Stimulated activated CD4-positive, alpha-beta T cell treated with anti-CD3 and anti-CD28 coated beads, Interleukin-1b, Interleukin-23, amount 100 ng/mL, for 48 hours (primary cell): ENCODE results near the gene POMT1.

Experiments used
- DNase-seq: peaks from one replicate; pipeline ENCODE4 v3.0.0-alpha.2; 2020

The POMT1 gene

DNA sequence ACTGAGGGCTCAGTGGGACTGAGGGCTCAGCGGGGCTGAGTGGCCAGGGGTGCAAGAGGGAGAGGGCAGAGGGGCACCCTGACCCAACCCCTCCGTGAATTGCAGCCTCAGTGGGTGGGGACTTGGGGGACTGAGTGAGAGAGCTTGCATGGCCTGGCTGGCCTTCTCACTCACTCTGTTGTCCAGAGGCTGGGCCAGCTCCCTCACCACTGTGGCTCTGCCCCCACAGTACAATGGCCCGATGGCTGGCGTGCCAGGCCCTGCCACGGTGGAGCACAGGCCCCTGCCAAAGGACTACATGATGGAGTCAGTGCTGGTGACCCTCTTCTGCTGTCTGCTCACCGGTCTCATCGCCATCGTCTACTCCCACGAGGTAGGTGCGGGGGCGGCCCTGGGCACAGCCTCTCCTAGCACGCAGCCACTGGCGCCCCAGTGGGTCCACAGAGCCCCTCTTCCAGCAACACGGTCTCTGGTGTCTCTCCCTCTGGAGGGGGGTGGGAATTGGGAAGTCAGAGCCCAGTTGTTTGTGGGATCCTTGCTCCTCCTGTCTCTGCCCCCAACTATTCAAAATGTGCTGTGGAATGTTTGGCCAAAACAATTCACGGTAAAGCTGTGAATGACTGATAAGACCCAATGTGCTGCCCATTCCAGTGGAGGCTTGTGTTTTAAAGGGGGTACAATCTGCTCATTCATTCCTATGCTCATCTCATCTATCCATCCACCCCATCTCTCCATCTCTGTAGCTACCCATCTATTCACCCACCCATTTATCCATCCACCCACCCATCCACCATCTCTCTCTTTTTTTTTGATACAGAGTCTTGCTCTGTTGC is 53.3 kb downstream of the POMT1 start:
- DNase-seq: no peak

DNA sequence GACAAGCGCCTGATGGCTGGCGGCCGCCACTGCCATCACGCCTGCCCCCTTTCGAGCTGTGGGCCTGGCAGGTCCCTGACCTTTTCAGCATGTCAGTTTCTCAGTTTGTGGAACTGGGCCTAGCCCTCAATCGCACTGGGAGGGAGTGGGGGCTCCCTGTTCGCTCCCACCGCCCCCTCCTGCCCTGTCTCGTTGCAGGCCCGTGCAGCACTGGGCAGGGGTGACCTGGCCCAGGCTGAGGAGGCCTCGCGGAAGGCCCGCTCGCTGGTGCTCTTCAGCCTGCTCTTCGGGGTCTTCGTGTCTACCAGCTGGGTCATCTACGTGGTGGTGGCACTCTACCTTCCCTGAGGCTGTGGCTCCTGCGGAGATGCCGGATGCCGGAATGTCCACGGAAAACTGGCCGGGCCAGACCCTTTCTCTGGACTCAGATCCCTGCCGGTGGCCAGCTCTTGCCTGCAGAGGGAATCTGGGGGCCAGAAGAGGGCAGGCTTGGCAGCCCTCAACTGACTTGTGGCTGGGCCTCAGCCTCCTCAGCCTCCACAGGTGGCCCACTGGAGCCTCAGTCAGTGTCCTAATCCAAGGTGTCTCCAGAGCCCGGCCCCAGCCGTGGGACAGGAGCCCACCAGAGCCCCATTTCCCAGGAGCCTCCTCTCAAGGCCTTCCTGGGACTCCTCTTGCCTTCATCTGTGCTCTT is 55.3 kb downstream of the POMT1 start:
- DNase-seq: no peak

DNA sequence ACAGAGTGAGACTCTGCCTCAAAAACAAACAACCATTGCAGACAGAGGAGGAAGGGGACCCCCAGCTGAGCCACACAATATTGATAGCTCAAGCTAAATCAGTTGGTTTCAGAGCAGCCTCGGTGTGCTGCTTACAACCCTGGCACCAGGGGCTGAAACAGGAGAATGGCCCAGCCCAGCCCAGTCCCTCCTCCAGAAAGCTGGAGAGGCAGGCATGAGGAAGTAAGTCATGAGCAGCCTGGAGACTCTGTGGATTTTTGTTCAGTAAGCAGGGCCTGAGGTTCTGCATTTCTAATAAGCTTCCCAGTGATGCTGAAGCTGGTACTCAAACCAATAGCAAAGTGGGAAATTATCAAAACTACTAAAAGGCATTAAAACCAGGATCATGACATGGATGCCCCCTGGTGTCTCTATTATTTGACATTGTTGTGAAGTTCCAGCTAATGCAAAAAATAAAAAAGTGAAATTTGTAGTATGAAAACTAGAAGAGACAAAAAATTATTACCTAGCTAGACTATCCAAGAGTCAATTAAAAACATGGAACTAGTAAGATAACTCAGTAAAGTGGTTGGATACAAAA is 56.8 kb downstream of the POMT1 start:
- DNase-seq: no peak

DNA sequence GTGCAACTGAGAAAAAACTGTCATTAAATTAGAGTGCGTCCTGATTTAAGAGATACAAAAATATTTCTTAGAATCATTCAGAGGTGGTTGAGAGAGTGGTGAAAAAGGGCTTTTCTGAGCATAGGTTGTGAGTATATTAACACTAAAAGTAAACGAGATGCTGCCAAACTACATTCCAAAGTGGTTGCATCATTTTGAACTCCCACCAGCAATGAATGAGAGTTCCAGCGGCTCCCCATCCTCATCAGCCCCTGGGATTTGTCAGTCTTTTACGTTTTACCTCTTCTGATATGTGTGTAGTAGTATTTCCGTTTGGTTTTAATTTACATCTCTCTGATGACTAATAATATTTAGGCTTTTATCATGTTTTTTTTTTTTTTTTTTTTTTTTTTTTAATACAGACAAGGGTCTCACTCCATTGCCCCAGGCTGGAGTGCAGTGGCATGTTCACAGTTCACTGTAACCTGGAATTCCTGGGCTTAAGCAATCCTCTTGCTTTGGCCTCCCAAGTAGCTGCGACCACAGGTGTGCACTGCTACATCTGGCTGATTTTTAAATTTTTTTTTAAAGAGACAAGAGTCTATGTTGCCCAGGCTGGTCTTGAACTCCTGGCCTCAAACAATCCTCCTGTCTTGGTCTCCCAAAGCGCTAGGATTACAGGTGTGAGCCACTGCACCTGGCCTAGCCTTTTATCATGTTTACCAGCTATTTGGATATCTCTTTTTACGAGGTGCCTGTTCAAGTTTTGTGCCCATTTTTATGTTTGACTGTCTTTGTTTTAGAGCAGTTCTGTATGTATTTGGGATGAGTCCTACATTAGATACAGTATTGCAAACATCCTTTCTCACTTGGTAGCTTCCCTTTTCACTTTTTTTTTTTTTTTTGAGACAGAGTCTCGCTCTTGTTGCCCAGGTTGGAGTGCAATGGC is 59.6 kb downstream of the POMT1 start:
- DNase-seq: no peak

DNA sequence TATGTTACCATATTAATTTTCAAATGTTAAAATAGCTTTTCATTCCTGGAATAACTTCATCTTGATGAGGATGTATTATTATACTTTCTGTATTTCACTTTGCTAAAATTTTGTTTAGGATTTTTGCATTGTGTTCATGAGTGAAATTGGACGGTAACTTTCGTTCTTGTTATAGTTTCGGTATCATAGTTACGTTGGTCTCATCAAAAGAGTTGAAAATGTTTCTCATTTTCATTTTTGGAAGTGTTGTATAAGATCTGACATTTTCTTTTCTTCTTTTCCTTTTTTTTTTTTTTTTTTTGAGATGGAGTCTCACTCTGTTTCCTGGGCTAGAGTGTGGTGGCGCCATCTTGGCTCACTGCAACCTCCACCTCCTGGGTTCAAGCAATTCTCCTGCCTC is 62.7 kb downstream of the POMT1 start:
- no peak for DNase-seq

DNA sequence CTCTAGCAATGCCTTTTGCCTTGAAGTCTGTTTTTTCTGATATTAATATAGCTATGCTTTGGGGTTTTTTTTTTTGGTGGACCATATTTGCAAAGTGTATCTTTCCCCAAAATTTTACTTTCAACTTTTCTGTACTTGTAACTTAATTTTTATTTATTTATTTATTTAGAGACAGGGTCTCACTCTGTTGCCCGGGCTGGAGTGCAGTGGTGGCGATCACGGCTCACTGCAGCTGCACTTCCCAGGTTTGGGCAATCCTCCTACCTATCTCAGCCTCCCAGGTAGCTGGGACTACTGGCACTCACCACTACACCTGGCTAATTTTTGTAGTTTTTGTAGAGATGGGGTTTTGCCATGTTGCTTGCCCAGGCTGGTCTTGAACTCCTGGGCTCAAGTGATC is 63.4 kb downstream of the POMT1 start:
- DNase-seq: no peak

DNA sequence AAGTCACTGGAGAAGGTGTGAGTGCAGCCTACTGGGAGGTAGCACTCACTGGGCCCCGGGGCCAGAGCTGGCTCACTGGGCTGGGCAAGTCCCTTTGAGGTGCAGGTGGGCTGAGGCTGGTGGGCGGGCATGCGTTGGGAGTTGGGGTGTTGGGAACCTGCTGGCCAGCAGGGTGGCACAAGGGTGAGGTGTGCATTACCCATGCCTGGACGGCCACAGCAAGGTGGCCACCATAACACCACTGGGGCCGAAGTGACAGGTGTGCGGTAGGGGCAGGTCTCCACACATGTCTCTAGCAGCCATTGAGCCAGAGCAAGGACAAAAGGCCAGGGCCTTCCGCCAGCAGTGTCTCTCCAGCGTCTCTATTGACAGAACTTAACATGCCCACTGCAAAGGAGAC is 65.2 kb downstream of the POMT1 start:
- DNase-seq: no peak
